Hair follicle dermal papilla cell (primary cell): ENCODE data around the gene SIM1. TPM values are rescaled to one million over a fixed set of nuclear protein-coding genes. Genes with fewer than 3 reads are reported as not detected.

Experiments
- total RNA-seq: library from RNA; depleted of rRNA; stranded (reverse); fragments of >200 nt; gene quantifications from 2 replicates; pipeline ENCODE4 v1.2.3, GENCODE V29; 2012

Gene SIM1, protein sequence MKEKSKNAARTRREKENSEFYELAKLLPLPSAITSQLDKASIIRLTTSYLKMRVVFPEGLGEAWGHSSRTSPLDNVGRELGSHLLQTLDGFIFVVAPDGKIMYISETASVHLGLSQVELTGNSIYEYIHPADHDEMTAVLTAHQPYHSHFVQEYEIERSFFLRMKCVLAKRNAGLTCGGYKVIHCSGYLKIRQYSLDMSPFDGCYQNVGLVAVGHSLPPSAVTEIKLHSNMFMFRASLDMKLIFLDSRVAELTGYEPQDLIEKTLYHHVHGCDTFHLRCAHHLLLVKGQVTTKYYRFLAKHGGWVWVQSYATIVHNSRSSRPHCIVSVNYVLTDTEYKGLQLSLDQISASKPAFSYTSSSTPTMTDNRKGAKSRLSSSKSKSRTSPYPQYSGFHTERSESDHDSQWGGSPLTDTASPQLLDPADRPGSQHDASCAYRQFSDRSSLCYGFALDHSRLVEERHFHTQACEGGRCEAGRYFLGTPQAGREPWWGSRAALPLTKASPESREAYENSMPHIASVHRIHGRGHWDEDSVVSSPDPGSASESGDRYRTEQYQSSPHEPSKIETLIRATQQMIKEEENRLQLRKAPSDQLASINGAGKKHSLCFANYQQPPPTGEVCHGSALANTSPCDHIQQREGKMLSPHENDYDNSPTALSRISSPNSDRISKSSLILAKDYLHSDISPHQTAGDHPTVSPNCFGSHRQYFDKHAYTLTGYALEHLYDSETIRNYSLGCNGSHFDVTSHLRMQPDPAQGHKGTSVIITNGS
- 10.7 and 11.8 TPM in 2 replicates for total RNA-seq

DNA sequence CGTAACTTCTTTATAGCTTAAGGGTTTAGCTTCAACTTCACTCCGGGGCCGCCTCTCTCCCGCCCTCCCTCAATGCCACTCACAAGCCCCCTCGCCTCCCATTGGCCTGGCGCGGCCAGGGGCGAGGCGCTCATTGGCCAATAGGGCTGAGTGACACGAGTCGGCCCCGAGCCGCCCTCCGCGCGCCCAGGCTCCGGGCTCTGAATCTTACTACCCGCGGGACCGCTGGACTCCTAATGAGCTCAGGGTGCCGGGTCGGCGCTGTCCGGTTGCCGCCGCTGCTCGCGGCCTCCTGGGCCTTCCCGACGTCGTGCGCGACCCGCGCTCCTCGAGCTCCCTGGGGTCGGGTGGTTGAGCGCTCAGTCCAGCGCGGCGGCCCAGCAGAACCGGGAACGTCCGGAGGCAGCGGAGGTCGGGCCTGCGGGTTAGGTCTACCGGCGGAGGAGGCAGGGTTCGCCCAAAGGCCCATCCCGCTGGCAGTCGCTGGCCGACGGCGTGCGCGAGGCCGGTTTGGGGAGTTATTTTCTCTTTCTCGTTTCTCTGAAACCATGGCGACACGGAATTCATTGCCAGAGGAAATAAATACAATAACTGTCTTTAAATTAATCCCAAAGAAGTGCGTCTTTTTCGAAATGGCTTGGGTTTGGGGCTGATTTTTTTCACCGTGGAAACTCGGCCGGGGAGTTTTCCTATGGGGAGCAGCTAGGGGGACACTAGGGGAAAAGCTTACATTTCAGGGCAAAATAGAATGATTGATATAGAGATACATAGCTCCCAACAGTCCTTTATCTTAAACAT lies at the start of gene SIM1:
TSS of gene SIM1 (minus strand) at position 19 of the 798 bp plus-strand sequence. CDS start 1,453 bp downstream, outside the sequence.

